Amniotic epithelial cell (primary cell): ENCODE measurements around the gene TM6SF1.
"Not testable (repeated sequence)": the region's sequence is repeated elsewhere in the genome, so short reads cannot be mapped to it uniquely, and the experiment has no call there.

Source experiments
- DNase-seq: peaks from one replicate; pipeline ENCODE4 v3.0.0-alpha.2; 2010; ENCODE audit warnings: low read depth

The TM6SF1 gene

DNA sequence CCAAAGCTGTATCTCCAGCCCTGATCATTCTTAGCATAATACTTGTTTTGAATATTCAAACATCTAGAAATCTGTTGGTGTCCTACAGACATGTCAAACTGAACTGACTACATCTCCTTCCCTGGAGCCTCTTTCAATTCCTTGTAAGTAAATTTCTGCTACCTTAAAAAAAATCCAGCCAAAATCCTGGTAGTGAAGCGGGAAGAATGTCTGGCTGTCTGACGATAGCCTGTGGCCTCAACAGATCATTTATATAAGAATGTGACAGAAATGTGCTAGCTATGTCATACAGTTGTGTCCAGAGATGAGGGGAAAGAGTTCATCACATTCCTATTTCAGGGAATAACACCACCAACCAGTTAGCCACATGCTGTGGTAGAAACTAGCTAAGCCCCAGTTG lies 18.6 kb upstream of the TM6SF1 start:
- DNase-seq = no peak

DNA sequence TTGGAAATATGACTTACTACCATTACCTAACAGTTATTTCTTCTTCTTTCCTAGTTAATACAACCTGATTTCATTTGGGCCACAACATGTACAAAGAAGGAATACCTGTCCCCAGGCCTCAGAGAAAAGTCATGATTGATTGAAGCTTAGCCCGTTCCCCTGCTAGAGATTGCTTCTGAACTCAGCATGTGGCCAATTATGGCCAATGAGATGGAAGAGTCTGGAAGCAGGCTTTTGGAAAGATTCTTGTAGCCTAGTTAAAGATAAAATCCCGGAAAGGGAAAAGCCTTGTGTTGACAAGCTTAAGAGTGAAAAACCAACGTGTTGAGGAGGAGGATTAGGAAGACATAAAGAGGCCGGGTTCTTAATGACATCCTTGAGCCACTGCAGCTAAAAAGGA lies 17.0 kb upstream of the TM6SF1 start:
- no peak for DNase-seq

DNA sequence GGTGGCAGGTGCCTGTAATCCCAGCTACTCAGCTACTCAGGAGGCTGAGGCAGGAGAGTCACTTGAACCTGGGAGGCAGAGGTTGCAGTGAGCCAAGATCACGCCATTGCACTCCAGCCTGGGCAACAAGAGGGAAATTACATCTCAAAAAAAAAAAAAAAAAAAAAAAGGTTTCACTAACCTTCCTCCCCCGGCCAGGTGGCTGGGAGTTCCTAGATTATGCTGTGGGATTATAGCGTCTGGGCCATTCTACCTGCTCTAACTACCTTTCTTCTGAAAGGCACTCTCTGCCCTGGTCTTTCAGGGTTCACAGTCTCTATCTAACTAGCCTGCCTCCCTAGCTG lies 15.5 kb upstream of the TM6SF1 start:
- not testable (repeated sequence) for DNase-seq

DNA sequence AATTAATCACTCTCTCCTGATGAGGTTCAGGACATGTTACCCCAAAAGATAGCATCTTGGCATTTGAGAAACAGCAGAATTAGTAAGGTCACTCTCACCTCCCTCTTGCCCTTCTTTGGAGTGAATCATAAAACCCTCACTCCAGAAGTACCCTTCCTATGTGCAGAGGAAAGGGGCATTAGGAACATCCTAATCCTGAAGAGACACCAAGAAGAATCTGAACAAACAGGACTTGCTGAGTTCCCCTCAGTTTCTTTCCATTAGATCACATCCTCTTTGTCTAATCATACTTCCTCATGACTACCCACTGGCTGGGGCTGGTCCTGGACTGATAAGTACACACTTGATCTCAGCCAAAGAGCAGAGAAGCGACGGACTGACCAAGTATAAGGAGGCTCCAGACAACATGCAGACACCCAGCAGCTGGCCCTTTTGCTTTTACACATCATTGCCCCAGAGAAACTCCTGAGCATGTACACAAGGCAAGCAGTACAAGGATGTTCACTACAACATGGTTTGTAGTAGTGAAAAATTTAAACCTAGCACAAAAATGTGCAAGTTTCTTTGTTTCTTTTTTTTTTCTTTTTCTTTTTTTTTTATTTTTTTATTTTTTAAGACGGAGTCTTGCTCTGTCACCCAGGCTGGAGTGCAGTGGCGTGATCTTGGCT lies 15.0 kb upstream of the TM6SF1 start:
- DNase-seq = peak; percentile 55

DNA sequence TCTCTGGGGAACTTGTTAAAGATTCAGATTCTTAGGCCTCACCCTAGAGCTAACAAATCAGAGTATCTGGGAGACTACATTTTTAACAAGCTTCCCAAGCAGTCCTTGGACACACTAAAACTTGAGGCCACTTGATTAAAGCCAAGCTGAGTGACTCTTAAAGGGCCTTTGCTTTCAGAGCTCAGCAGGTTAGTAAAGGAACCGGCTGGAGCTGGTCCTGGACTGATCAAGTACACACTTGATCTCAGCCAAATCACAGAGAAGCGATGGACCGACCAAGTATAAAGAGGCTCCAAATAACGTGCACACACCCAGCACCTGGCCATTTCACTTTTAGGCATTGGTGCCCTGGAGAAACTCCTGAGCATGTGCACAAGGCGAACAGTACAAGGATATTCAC lies 12.9 kb upstream of the TM6SF1 start:
- no peak for DNase-seq

DNA sequence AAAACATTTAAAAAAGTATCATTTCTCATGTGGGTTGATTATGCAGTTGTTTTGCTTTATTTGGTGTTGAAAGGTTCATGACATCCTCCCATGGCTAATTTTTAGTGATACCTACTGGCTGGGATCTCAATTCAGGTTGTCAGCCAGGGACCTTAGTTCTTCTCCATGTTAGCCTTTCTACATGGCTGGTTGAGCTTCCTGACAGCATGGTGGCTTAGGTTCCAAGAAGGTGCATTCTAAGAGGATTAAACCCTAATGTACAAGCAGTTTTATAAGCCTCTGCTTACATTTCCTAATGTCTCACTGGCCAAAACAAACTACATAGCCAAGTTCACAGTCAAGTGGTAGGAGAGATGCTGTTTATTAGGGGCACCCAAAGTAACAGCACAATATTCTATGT lies 9.4 kb upstream of the TM6SF1 start:
- DNase-seq = no peak

DNA sequence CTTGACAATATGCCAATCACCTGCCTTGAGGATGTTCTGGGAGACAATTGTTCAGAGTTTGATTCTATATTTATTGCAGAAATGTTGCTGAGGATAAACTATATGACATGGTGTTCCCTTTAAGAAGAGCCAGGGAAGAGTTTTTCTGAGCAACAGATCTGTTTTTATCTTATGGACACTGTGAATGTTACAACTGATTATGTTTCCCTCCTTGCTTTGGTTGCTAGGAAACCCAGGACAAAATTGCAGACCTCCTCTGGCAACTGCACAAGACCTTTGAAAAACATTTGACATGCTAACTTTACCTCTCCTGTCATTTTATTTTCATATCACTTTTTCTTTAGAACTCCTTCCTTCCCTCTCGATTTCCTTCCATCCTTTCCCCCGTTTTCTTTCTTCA lies 8.2 kb upstream of the TM6SF1 start:
- no peak for DNase-seq

DNA sequence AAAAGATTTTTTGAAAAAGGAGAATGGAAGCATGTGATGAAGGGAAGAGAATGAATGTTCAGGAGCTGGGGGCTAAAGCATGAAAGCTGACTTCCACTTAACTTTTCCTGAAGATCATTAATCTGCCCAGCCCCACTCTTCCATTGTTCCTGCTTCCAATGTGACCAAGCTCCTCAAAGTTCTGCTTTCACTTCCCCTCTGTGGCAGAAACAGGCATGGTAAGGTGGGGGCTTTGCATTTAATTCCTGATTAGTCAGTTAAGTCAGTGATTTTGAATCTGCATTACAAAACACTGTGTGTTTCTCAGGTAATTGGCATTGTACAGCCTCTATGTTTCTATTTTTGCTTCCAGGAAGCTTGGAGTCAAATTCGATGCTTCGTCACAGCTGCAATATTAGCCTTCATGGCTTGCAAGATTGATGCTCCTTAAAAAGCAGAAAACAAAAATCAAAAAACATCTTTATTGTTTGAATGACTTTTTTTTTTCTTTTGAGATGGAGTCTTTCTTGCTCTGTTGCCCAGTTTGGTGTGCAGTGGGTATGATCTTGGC lies 7.3 kb upstream of the TM6SF1 start:
- DNase-seq = no peak

DNA sequence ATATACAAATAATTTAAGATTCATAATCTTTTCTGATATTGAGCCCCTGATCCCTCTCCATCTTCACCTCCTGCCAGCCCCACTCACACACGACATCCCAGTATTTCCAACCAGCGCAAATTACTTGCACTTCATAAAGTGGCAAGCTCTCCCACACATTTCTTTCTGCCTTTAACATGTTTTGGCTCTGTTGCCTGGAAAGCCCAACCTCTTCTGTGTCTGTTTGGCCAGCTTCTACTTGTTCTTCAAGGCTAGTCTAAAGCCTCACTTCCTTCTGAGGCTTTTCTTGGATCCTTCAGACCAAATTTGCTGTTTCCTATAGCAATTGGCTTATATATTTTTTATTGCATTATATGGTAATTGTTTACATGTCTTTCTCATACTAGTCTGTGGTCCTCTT lies 5.1 kb upstream of the TM6SF1 start:
- DNase-seq = no peak

DNA sequence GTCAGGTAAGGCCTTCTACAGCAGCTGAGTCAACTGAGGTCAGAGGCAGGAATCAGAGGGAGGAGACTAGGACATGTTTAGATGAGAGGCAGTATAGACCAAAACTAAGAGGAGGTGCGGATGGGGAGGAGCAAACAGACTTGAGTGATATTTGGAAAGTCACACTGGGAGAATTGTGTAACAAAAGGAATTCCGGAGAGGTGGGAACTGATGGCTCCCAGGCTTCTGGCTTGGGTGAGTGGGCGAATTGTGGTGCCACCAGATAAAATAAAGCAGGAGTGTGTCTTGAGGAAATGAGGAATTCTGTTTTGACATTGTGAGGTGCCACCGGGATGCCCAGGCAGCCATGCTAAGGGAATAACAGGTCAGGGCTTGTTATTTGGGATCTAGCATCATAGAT lies 3.3 kb upstream of the TM6SF1 start:
- no peak for DNase-seq

DNA sequence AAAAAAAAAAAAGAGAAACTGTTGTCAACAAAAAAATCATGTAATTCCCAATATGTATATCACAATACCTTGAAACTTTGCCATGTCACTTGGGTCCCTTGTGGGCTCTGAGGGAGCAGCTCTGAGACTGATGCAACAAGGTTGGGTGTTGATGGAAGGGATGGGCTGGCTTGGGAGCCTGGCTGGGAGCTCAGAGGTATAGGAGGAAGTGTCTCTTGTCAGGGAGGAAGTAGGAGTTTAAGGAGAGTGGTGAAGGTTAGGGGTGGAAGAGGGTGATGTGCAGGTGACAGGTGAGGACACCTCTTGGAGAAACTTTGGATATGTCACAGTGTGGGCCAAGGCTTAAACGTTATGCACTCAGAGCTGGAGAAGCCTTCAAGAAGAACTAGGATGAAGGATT lies 2.0 kb upstream of the TM6SF1 start:
- no peak for DNase-seq

DNA sequence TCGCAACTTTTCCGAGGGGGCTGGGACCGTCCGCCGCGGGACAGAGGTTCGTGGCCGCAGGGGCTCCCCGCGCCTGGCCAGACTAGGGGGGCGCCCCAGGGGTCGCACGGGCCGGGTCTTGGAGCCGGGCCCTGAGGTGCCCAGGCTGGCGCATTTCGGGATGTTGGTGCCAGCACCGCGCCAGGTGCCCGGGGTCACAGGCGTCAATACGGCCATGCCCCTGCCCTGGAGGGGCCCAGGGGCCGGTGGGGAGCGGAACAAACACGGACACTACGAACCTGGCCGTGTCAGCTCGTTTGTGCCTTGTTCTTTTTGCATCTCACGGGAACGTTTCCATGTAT lies 366 bp downstream of the TM6SF1 start:
- no peak for DNase-seq

DNA sequence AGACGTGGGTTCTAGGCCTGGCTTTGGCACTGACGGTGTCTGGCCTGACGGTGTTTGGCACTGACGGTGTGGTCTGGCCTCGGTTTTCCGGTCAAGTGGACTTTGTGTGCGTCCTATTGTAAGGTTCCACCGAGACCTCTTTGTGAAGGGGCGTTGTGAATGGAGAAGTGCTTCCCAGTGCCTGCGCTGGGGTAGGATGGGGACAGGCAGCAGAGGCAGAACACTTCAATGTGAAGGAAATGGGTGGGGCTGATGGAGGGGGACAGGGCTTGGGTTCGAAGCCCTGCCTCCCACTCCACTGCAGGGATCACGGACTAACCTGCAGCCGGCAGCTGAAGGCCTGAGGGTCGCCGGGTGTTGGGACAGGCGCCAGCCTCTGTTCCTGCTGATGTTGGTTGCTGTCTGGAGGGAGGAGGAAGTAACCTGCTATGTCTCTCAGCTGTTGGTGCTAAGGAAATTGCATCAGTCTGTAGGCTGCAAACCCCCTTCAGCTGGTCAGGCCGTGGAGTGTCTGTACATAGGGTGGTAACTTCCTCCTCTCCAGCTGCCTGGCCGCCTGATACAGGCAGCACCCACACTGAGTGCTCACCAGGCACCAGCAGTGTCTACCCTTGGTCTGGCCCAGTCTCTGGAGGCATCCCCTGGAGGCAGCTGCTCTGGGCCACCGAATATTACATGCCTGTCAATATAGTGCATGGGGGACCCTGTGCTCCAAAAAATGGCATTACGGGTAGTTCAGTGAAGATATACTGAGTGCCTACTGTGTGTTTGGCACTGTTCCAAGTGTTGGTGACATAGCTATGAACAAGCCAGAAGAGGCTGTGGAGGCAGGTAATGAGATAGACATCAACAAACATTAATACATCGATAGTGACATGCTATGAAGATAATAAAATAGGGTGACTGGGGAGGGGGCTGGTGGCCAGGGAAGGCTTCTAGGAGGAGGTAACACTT lies 1.1 kb downstream of the TM6SF1 start:
- DNase-seq = peak; percentile 23

DNA sequence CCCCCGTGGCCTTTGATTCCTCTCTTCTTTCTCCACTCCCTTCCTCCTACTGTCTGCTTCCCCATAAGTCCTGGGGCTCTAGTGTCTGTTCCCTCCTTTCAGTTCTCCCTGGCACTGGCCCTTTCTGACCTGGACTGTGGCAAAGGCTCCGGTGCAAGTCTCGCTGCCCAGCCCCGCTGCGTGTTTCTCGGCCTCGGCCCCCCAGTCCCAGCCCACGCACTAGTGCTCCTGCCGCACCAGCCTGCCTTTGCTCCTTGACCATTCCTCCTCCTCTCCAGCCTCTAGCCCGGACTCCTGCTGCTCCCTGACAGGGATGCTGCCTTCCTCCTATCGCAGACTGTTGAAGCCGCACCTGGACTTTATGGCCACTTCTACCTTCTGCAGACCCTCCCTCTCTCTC lies 2.1 kb downstream of the TM6SF1 start:
- no peak for DNase-seq

DNA sequence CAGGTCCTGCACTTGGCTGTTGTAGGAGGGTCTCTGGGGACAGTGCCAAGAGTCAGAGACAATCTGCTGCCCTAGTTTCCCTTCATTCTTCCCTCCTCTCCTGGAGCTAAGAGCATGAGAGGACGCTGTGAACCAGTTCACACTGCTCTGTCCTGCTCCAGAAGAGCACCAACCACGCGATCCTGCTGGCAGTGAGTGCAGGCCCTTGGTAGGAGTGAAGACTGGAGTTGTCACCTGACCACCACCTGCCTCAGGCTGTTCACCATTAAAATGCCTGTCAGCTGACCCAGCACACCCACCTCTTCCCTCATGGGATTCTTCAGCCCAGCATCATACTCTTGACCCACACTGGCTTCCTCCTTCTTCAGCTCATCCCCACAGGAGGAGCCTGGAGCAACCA lies 2.9 kb downstream of the TM6SF1 start:
- no peak for DNase-seq

DNA sequence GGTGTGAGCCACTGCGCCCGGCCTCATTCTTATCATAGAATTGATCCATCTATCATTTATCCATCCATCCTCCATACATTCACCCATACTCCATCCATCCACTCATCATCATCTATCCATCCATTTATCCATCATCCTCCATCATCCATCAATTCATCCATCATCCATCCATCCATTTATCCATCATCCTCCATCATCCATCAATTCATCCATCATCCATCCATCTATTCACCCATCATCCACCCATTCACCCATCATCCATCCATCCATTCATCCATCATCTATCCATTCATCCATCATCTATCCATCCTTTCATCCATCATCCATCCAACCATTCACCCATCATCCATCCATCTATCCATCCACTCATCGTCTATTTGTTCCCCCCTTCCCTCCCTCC lies 3.7 kb downstream of the TM6SF1 start:
- no peak for DNase-seq

DNA sequence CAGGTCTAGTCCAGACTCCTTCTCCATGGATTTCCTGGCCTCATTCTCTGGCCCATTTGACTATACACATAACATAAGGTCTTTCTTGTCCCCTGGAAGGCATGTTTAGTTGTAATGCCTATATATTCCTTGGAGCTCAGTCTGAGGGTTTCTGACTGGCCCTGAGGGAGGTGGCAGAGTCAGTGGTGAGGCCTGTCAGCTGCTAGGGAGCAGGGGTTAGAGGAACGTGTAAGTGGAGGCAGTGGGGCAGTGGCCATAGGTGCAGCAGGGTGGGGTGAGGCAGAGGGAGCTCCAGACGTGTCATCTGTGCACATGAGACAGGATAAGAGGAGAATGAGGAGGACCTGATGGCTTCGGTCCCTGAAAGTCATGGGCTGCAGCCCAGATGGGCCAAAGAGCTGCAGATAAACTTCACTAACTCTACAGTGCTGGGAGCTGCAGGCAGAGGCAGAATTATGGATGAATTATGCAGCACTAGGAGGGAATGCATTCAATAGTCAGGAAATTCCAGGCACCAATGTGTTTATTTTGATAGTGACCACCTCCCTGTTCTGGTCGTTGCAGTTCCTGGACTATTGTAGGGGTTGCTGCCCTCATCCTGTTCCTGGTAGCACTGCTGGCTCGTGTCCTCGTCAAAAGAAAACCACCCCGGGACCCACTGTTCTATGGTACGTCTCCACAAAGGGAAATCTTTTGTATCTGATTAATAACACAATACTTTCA lies 4.9 kb downstream of the TM6SF1 start:
- DNase-seq = peak; percentile 10

DNA sequence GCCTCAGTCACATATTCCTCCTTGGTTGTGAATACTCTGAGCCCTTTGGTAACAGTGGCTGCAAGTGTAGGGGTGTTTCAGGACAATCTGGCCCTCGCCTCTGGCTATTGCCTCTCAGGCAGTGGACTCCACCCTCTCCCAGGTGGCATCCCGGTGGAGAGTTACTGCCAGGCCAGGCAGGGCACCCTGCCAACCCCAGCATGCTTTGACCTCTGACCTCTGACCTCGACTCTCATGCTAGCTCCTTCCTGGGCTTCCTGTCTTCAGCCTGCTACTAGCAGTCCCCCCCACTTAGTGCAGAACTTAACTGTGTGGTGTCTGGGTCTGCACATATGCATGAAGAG lies 5.5 kb downstream of the TM6SF1 start:
- DNase-seq = no peak

DNA sequence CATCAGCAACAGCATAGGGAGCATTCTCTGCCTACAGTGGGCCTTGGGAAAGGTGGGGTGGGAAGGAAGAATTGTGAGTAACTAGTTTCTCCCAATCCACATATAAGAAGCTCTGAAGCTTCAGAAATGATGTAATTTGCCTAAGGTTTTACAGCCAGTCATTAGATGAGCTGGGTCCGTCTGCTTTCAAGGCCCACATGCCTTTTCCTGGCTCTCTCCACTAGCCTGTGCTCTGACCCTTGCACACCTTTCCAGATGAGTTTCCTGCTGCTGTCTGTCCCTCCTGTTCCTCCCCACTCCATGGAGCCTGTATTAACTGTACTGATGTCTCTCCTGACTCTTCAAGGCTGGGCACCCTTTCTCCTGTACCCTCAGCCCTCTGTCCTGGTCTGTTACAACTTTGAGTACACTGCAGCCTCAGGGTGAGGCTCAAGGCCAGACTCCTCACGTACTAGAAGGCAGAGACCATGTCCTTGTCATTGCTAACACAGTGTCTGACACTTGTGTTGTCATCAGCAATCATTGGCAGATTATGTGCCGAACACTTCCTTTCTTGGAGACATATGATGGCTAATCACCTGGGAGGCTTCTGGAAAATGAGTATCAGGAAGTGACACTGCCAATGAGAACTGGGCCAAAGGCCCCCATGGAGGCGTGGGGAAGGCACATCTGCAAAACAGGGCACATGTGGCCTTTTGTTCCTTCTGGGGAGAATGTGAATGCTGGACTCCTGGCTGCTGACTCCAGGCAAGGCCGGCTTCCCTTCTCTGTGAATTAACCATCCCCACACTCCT lies 6.6 kb downstream of the TM6SF1 start:
- no peak for DNase-seq

DNA sequence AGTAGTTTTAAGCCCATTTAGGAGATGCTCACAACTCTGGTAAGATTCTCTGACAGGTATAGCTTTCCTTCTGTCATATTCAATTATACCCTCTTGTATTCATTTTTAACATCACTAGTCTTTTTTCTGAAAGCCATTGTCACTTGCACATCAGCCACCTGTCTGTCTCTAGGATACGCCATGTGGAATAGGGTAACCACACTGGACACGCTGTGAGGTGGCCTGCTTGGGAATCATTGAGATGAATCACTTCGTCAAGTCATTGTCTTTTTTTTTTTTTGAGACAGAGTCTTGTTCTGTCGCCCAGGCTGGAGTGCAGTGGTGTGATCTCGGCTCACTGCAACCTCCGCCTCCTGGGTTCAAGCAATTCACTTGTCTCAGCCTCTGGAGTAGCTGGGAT lies 7.4 kb downstream of the TM6SF1 start:
- DNase-seq = no peak

DNA sequence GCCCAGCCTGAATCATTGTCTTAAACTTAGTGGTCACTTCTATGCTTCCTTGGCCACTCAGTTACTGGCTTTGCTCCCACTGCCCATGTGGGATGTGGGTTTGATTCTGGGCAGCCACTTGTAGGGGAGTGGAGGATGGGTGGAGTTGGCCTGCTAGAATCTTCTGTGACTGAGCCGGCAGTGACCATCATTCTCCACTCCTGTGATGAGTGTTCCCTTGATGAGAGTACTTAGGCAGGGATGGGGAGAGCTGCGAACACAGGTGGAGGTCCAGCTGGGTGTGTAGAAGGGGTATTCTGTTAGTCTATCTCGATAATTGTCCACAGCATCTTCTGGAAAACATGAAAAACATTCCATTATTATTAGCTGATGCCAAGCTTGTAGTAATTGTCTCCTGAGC lies 8.0 kb downstream of the TM6SF1 start:
- no peak for DNase-seq
